GM19324 (cell line): ENCODE measurements around the gene IL15RA.
"Not testable (repeated sequence)": the region's sequence is repeated elsewhere in the genome, so short reads cannot be mapped to it uniquely, and the experiment has no call there.

ENCODE experiments used
- ATAC-seq: cut with Tn5 transposase; IDR thresholded peaks from one replicate; pipeline ENCODE4 v1.9.1; 2021; ENCODE audit warnings: mild to moderate bottlenecking, moderate library complexity; ENCODE audit not compliant: unreplicated experiment, low FRiP score

Gene IL15RA

DNA sequence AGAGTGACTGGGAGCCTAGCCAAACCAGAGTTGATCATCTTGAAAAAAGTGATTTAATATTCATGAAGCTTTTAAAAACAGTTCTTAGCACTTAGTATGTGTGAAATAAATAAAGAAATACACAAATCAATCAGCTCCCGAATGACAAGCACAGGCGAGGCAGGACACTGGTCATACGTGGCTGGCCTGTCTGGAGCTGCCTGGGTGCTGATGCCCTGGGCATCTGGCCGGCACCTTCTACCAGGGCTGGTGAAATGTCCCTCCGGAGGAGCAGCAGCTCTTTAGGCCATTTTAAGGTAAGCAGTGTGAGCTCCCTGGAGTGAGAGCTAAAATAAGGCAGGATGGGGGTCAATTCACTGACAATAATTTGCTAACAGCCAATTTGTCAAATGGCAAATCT lies 23.7 kb downstream of the IL15RA start:
- ATAC-seq: no peak

DNA sequence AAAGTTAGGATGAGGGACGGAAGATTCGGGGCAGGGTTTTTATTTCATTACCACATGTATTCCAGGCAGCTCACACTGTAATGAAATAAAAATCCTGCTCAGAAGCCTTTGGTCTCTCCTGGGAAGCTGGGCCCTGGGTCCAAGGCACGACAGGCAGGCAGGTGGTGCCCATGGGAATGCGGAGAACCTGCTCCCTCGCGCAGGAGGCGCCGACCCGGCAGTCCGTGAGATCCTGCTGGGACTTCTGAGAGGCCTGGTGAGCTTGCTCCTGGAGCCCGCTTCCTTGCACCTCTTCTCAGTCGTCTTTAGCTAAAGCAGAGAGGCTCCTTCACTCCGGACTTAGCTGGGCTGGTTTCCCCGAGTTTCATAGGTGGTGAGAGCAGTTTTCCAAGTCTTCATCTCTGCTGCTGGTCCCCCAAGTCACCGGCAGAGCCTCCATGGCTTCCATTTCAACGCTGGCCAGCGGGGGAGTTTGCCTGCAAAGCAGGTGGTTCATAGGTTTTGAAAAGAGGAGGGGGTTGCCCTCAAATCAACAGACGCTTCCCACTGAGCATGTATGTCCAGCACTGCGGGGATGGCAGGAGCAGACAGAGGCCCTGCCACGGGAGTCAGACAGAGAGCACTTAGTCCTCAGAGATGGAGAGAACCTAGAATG lies 24.5 kb downstream of the IL15RA start:
- no peak for ATAC-seq

DNA sequence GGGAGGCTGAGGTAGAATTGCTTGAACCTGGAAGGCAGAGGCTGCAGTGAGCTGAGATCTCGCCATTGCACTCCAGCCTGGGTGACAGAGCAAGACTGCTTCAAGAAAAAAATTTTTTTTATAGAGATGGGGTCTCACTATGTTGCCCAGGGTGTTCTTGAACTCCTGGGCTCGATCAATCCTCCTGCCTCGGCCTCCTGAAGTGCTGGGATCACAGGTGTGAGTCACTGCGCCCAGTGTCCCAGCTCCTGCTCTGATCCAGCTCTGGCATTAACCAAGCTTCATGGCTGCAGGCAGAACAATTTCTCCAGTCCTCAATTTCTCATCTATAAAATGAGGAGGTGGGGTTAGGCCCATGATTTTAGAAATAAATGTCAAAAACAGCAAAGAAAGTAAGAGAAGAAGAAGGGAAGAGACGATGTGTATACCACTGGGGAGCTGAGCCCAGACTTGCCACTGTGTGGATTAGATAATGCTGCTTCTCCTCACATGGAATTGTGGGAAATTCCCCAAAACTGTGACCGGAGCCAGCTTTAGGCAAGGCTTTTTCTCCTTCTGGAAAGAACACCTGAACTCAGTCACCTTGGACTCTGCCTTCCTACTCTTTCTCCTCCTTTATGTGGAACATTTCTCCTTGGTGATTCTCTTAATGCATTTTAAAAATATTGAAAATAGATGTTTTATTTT lies 25.5 kb downstream of the IL15RA start:
- no peak for ATAC-seq

DNA sequence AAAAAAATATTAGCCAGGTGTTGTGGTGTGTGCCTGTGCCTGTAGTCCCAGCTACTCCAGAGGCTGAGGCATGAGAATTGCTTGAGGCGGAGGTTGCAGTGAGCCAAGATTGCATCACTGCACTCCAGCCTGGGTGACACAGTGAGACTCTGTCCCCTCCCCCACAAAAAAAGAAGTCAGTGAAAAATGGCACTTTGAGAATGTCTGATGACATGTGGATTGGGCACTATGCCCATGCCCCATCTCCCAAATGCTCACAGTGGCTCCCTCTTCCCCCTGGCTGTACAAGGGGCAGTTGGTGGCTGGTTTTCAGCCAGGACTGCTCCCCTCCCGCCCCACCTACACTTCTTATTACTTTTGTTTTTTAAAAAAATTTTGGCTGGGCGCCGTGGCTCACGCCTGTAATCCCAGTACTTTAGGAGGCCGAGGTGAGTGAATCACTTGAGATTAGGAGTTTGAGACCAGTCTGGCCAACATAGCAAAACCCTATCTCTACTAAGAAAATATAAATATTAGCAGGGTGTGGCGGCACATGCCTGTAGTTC lies 26.1 kb downstream of the IL15RA start:
- no peak for ATAC-seq

DNA sequence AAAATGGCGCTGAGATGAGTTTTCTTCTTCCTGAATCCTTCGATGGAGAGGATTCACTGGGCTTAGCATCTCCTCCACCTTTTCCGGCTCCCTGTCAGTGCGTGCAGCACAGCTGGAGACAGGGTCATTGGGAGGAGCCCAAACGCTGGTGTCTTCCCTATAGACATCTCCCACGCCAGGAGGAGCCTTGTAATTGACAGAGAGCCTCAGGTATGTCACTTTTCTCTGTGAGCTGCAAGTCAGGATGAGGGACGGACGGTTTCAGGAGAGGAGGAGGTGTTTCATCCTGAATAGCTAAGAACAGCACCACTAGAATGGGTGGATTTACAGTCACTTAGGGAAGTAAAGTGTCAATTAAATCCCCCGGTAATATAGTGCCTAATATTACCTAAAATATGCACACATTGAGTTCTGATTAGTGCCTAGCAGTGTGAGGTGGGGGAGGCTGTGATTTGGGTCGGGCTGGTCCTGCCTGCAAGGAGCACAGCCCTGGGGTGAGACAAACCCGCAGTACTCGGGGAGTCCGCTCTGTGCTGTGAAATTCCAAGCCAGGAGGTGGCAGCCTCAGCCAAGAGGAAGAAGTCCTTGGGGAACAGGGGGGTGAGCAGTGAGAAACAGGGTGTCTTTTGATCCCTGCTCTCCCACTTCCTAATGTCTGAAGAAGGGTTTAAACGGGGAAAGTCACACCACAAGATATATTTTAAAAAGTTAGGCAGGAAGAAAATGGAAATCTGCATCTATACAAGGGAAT lies 28.2 kb downstream of the IL15RA start:
- no peak for ATAC-seq

DNA sequence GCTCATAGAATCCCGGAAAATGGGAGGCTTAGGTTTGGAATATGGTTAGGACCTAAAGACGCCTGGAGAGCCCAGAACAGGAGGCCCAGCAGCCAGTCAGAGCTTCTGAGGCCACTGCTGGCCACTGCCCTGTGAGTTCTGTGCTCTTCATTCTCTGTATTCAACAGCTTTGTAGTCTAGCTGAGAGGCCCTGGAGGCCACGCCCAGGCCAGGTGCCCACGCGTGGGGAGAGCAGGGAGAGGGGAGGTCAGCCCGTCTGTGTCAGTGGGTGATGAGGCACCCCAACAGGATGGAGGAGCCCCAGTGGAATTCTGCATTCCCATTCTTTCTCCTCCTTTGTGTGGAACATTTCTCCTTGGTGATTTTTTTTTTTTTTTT lies 29.1 kb downstream of the IL15RA start:
- ATAC-seq: no peak

DNA sequence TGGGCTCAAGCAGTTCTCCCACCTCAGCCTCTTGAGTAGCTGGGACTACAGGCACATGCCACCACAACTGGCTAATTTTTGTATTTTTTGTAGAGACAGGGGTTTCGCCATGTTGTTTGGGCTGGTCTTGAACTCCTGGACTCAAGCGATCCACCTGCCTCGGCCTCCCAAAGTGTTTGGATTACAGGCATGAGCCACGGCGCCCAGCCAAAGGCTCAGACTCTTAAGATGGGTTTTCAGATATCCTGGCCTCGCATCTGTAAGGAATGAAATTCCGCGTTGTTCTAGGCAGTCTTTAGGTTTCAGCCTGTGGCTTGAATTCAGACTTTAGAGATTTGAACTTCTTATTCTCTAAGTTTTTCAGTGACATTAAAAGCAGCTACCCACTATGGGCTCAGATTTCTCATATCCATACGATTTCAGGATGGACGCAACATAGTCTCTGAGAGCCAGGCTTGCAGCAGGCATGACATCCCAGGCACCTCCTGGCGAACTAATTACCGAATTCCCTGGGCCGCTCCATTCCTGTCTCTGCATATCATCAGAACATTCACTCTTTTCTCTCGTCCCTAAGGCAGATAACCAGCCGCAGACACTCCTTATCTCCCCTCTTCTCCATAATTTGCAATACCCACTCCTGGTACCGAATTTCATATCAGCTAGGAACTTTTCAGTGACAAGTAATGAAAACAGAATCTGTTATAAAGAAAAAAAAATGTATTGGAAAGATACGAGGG lies 29.7 kb downstream of the IL15RA start:
- ATAC-seq: no peak

DNA sequence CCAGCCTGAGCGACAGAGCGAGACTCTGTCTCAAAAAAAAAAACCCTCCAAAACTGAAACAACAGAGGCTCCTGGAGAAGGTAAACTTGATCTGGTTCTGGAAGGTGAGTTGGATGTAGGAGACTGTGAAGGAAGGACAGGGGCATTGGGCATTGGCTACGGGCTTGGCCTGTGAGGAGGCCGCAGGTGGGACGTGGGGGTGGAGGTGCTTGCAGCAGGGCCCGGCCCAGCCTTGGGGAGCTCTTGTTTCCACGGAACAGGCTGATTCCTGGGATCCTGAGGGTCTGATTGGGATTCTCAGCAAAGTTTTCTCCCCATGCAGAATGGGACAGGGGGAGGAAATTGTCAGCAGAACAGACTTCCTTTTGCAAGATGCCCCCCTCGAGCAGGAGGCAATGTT lies 30.6 kb downstream of the IL15RA start:
- ATAC-seq: no peak

DNA sequence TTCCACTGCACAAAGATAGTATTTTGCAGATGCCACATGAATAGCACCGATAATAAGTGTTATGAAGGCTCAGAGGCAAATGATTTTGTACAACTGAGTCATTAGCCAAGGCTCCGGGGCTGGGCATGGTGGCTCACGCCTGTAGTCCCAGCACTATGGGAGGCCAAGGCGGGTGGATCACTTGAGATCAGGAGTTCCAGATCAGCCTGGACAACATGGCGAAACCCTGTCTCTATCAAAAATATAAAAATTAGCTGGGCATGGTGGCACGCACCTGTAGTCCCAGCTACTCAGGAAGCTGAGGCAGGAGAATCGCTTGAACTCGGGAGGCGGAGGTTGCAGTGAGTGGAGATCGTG lies 30.9 kb downstream of the IL15RA start:
- not testable (repeated sequence) for ATAC-seq

DNA sequence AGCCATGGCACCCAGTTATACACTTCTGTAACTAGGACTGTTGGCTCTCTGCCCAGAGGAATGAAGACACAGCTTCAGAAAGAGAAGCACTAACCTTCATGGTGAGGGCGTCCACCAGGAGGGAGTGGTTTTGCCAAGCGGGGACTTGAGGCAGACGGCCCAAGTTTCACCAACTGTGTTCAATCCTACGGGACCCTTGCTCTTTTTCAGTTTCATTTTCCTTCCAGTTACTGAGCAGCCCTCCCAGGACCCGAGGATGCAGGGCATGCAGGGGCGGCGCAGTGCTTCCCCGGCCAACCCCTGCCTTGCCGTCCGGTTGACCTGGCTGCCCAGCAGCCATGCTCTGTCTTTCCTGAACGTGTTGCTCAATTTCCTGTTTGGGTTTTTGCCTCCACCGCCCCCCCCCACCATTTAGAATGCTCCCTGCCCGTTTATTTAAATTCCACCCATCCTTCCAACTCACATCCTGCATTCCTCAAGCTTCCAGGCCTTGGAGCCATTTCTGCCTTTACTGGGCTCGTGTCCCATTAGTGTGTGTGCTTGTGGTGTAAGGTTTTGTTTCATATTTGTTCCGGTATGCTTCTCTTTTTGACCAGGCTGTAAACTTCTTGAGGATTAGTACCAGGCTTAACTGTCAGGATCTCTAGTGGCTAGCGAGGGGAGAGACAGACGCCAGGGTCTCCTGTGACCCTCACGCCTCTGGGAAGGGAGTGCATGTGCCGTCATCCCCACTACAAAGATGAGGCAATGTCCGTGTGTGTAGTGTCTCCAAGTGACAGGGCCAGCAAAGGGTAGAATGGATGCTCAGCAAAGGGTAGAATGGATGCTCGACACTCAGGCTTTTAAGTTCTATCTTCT lies 31.6 kb downstream of the IL15RA start:
- no peak for ATAC-seq

DNA sequence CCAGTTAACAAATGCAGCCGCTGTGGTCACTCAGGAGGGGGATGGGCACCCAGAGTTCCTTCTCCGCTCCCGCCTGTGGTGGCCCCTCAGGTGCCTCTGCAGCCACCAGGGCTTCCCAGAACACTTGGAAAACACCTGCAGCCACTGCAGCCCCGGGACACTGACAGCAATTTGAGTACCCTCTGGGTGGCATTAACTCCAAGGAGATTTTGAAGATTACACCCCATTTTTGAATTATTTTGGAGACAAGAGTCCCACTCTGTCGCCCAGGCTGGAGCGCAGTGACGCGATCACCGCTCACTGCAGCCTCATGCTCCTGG lies 32.2 kb downstream of the IL15RA start:
- ATAC-seq: no peak

DNA sequence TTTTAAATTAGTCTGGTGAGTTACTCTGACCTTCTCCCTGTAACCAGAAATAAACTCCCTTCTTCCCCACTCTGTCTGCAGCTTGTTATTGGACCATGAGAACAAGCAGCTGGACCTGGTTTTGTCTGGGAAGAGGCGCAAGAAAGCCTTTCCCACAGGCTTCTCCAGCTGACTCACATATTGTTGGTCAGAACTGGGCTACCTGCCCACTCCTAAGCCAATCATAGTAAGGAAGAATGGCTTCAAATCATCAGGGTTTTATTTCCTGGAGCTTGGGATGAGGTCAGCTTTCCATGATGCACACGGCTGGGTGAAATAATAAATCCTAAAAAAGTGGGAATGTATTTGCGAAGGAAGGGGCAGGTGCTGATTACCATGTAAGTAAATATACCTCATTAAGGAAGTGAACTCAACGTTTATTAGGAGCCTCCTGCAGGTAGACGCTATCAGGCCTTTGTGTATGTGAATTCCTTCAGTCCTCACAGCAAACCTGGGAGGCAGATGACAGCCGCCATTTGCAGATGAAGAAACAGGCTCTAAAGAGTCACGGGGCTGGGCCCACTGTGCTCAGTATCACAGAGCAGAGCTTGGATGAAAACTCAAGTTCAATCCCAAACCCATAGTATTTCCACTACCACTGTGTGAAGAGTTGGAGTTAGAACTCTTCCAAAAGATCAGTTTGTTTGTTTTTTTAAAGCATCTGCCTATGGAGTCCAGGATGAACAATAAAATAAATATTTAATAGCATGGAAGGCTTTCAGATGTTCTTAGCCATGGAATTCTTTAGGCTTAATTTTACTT lies 32.8 kb downstream of the IL15RA start:
- ATAC-seq: no peak

DNA sequence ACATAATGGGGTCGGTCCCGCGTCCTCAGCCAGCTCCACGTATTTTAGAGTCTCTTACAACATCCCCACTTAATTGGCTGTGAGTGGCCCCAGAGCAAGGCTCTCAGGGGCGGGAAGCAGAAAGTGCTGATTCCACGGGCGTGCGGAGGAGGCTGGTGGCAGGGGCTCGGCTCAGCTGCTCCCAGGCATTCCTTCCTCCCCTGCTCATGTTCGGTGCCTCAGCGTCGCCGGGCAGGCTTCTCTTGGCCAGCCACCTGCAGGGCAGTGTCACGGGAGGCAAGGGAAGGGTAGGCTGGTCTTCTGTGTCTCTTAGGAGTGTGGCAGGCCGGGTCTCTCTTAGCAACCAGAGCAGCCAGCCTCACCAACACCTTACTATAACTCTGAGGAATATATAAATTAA lies 33.8 kb downstream of the IL15RA start:
- ATAC-seq: no peak

DNA sequence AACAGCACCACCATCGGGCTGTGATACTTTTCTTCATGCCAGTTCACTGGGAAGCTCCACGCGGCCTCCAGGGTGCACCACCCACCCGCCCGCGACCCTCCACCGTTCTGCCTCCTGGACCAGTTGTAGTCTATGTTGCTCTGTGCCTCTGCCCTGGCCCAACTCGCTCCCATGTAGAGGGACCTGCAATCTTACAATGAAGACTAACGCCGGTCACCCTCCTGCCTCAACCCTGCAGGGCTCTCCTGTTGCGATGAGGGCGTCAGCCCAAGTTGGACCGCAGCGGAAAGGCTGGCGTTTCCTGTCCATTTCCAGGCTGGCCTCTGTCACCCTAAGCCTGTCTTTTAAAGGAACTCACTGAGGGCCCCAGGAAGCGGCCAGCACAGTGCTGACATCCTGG lies 34.9 kb downstream of the IL15RA start:
- no peak for ATAC-seq

DNA sequence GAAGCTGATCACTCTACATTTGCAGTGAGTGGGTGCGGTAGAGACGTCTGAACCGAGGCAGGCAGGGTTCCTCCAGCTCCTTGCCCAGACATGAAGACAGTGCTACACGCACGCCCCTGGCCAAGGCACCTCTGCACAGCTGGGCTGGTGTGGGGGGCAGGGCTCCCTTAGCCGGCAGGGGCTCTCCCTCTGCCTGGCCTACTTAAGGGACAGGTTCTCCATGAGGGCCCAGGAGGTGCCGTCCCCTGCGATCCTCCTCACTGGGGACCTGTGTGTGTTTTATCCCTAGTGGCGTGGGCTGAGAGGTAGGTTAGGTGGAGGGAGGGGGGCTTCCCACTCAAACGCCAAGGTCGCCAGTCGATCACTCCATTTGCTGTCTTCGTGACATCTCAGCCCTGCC lies 35.3 kb downstream of the IL15RA start:
- ATAC-seq: no peak

DNA sequence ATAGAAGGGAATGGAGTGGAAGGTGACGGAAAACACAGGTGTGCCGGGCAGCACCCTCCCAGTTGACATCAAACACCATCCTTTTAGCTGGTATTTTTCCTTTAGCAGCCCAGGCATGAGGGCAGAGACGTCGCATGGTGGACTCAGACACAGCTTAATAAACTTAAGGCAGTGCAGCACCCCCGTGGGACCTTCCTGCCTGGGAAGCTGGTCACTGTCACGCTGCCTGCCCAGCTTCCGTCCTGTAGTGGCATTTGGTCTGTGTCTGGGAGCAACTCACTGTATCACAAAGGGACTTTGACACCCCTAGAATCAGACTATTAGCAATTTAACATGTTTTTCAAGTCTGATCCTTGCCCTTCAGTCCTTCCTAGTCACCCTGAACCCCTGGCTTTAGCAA lies 35.8 kb downstream of the IL15RA start:
- ATAC-seq: no peak

DNA sequence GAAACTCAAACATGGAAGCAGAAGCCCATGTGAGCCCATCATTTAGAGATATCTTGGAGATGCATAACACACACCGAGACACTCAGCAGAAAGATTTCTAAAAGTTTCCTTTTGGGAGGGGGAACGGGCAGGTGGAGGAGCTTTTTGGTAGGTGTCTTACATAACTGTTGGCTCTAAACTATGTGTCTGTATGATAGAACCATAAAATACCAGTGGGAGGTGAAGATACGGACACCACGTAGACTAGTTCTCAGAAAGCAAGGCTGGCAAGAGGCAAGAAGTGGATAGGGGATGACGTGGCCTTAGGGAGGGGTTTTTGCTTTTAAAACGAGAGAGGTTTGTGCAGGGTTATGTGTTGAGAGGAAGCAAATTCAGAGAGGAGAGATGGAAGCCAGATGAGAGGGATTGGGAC lies 36.5 kb downstream of the IL15RA start:
- no peak for ATAC-seq

DNA sequence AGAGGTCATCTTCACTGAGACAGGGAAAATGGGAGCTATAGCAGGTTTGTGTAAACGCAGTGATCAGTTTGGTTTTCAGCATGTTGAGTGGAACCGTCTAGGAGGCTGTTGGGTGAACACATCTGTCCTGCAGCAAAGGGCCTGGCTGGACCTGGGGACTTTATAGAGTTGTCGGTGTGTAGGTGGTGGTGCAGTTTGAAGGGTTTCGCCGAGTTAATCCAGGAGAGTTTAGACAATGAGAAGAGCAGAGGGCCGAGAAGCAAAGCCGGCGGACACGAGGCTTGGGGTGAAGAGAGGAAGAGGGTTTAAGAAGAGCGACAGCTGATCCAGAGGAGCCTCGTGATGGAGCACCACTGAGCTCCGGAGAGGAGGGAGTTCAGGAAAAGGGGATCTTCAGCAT lies 39.1 kb downstream of the IL15RA start:
- ATAC-seq: no peak

DNA sequence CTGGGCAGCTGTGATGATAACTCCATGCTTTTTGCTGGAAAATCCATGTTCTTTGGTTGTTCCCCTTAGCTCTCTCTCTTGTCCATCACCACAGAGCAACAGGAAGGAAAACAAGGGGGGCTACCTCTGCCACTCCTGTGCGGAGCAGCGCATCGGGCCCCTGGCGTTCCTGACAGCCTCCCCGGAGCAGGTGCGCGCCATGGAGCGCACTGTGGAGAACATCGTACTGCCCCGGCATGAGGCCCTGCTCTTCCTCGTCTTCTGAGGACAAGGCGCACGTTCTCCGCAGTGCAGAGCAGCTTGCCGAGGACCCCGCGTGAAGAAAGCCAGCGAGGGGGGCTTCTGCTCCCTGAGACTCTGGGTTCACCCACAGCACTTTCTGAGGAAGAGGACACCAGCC lies 40.3 kb downstream of the IL15RA start:
- ATAC-seq: no peak
